Measurements from ENCODE around the gene RIPPLY3.
"Not testable (repeated sequence)": the region's sequence is repeated elsewhere in the genome, so short reads cannot be mapped to it uniquely, and the experiment has no call there.

The RIPPLY3 gene

DNA sequence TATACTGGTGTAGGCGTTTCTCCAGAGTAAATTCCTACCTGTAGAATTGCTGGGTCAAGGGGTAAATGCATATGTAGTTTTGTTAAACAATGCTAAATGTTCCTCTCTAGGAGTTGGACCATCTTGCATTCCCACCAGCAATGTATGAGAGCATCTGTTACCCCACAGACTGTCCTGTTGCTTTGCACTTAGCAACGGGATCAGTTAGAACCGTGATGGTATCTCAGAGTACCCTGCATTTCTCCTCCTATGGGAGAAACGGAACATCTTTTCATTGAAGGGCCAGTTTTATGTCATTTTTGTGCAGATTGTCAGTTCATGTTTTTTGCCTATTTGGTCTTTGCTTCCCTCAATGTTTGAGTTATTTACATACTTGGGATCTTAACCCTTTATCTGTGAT is 18.0 kb upstream of the RIPPLY3 start:
- Histone ChIP-seq H3K4me1 (peaks cover 0 to 7% (median 3%) of the 10 kb centered on the region in 4 donors), H3K4me3 (no peak overlapping the region), H3K9me3 (no peaks in the 10 kb centered on the region), H3K27ac (no peak overlapping the region), H3K27me3 (peaks cover 0 to 3% of the 10 kb centered on the region in 2 donors), H3K36me3 (no peaks in the 10 kb centered on the region)
- intact Hi-C loops (cut with DNase I; ENCODE audit: low total_unique reads): no loop called here
- TF ChIP-seq, protein P1, sequence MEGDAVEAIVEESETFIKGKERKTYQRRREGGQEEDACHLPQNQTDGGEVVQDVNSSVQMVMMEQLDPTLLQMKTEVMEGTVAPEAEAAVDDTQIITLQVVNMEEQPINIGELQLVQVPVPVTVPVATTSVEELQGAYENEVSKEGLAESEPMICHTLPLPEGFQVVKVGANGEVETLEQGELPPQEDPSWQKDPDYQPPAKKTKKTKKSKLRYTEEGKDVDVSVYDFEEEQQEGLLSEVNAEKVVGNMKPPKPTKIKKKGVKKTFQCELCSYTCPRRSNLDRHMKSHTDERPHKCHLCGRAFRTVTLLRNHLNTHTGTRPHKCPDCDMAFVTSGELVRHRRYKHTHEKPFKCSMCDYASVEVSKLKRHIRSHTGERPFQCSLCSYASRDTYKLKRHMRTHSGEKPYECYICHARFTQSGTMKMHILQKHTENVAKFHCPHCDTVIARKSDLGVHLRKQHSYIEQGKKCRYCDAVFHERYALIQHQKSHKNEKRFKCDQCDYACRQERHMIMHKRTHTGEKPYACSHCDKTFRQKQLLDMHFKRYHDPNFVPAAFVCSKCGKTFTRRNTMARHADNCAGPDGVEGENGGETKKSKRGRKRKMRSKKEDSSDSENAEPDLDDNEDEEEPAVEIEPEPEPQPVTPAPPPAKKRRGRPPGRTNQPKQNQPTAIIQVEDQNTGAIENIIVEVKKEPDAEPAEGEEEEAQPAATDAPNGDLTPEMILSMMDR (IDR thresholded peaks at IDR 0.05): no peak
- DNase-seq: no peak

DNA sequence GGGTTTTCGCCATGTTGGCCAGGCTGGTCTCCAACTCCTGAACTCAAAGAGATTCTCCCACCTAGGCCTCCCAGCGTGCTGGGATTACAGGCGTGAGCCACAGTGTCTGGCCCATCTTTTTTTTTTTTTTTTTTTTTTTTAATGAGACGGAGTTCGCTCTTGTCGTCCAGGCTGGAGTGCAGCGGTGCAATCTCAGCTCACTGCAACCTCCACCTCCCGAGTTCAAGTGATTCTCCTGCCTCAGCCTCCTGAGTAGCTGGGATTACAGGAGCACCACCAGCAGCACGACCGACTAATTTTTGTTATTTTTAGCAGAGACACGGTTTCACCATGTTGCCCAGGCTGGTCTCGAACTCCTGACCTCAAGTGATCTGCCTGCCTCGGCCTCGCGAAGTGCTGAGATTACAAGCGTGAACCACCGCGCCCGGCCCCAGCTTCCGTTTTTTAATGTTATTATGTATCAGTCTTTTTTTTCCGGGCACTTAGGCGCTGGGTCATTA is 17.3 kb upstream of the RIPPLY3 start:
- H3K36me3 ChIP-seq; H3K4me1 ChIP-seq; H3K9me3 ChIP-seq; intact Hi-C loops (cut with DNase I; ENCODE audit: low total_unique reads); H3K27me3 ChIP-seq; DNase-seq: not testable (repeated sequence)
- peak overlapping the region; percentile 87 for H3K27ac ChIP-seq
- peak overlapping the region; percentile 54 to 81 for H3K4me3 ChIP-seq

DNA sequence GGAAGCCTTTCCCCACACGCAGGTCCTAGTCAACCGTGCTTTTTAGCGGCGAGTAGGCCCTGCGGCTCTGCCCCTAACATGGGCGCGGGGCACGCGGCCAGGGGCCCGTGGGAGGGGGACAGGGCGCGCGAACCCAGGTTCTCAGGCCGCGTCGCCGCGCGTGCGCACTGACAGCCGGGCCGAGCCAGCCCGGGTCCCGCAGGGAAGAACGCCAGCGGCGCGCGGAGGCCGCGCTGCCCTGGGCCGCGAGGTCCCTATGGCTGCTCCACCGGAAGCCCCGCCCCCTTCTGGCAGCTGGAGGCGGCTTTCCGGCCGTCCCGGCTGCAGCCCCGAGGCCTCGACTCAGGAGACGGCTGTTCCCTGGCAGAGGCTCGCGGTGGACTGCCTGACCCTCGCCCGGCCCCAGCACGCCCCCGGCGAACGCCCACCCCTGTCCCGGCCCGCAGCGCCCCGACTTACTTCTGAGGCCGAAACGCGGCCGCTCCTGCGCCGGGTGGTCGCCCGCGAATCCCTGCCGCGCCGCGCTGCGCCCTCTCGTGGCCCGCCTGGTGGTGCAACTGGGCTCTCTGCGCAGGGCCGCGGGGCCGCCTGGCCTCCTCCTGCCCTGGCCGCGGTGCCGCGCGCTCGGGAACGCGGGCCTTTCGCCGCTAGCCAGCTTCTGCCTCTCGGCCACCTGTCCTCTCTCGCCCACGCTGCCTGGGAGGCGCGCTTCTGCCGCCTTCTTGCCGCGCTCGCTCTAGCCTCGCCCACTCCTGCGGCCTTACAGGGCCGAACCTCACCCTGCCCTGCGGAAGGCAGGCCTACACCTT is 16.6 kb upstream of the RIPPLY3 start:
- Histone ChIP-seq H3K27ac (peak overlapping the region; percentile 87), H3K4me1 (peaks cover 0 to 7% (median 3%) of the 10 kb centered on the region in 4 donors), H3K4me3 (peak overlapping the region; percentile 54 to 81), H3K9me3 (no peaks in the 10 kb centered on the region), H3K27me3 (peaks cover 0 to 14% of the 10 kb centered on the region in 2 donors), H3K36me3 (no peaks in the 10 kb centered on the region)
- TF ChIP-seq, protein P1 (IDR thresholded peaks at IDR 0.05): peak; percentile 73 to 89
- intact Hi-C loops (cut with DNase I; ENCODE audit: low total_unique reads): loop anchor here (5.0 to 10.0 kb wide), 2 partner anchors 53 to 85 kb away; partner anchors contain the start of genes PIGP and TTC3
- peak; percentile 91 to 96 for DNase-seq

DNA sequence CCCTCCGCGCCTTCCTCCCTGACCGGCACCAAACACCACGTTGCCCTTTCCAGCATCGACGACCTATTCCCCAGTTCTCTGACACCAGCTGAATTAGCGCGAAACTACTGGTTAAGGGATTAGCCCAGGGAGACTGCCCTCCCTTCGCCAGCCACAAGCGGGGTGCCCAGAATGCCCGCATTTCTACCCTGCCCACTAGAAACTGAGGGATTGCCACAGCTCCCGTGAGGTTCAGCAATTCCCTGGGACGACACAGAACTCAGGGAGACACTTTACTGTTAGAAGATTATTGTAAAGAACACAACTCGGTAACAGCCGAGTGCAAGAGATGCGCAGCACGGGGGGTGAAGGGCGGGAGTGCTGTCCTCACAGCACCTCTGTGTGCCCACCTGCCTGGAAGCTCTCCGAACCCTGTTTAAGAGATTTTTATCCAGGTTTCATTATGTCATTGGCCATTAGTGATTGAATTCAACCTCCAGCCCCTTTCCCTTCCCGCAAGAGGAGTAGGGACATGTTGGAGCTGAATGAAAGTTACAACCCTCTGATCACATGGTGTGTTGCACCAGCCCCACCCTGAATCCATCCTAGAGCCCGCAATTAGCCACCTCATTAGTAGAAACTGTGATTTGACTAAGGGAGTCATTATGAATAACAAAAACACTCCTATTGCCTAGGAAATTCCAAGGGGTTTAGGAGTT is 15.8 kb upstream of the RIPPLY3 start:
- peaks cover 0 to 14% of the 10 kb centered on the region in 2 donors for H3K27me3 ChIP-seq
- H3K4me1 ChIP-seq: peaks cover 0 to 7% (median 3%) of the 10 kb centered on the region in 4 donors
- no peak for DNase-seq
- TF ChIP-seq, protein P1 (IDR thresholded peaks at IDR 0.05): no peak
- H3K9me3 ChIP-seq: no peaks in the 10 kb centered on the region
- H3K4me3 ChIP-seq: peak overlapping the region; percentile 54 to 81
- peak overlapping the region; percentile 87 for H3K27ac ChIP-seq
- H3K36me3 ChIP-seq: no peaks in the 10 kb centered on the region
- intact Hi-C loops (cut with DNase I; ENCODE audit: low total_unique reads): loop anchor here (5.0 to 10.0 kb wide), 2 partner anchors 53 to 84 kb away; partner anchors contain the start of genes PIGP and TTC3

DNA sequence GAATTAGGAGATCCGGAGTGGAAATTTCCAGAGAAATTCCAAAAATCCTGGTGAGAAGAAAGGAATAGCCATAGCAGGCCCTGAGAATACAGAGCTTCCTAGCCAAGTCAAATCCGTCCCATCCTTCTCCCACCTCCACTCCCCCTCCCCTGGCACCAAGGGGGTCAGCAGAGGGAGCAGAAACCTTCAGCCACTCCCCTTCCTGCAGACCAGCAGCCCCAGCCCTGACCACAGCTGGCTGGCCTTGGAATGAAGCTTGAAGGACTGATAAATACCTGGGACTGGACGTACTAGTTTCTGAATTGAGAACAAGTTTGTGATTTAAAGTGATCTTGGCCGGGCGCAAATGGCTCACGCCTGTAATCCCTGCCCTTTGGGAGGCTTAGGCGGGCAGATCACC is 13.8 kb upstream of the RIPPLY3 start:
- no peak overlapping the region for H3K4me3 ChIP-seq
- H3K4me1 ChIP-seq: peaks cover 0 to 7% (median 3%) of the 10 kb centered on the region in 4 donors
- no peak for DNase-seq
- intact Hi-C loops (cut with DNase I; ENCODE audit: low total_unique reads): loop anchor here (5.0 to 10.0 kb wide), 2 partner anchors 55 to 82 kb away; partner anchors contain the start of genes PIGP and TTC3
- no peaks in the 10 kb centered on the region for H3K9me3 ChIP-seq
- TF ChIP-seq, protein P1 (IDR thresholded peaks at IDR 0.05): no peak
- peaks cover 0 to 14% of the 10 kb centered on the region in 2 donors for H3K27me3 ChIP-seq
- no peak overlapping the region for H3K27ac ChIP-seq
- H3K36me3 ChIP-seq: no peaks in the 10 kb centered on the region

All from tibial artery (tissue), 4 donors.